Esophagus muscularis mucosa (tissue), 4 donors: Measurements from ENCODE around the gene PRKD1. TPM values are rescaled to one million over a fixed set of nuclear protein-coding genes. Genes with fewer than 3 reads are reported as not detected.

ENCODE experiments used
- DNase-seq: peaks from one replicate; pipeline ENCODE4 v3.0.0-alpha.2; 2017; ENCODE audit errors: extremely low spot score
- H3K27ac ChIP-seq, 4 donors: fragments of 200-600 bp; sonication (generic); replicated peaks in 1 of 4; 1 replicate in 3 of 4; 2 replicates in 1 of 4; pipeline ENCODE4 v1.5.1; 2016 to 2019; ENCODE audit warnings: mild to moderate bottlenecking in 1 of 4
- H3K27me3 ChIP-seq, 4 donors: fragments of 200-600 bp; sonication (generic); one replicate each; pipeline versions ENCODE4 v1.5.1 to v1.6.0; 2016 to 2019
- H3K36me3 ChIP-seq, 4 donors: fragments of 200-600 bp; sonication (generic); one replicate each; pipeline ENCODE4 v1.5.1; 2016 to 2019
- H3K4me1 ChIP-seq, 4 donors: fragments of 200-600 bp; sonication (generic); one replicate each; pipeline ENCODE4 v1.5.1; 2016 to 2019
- H3K4me3 ChIP-seq, 4 donors: fragments of 200-600 bp; sonication (generic); 1 replicate in 2 of 4; 2 replicates in 2 of 4; pipeline ENCODE4 v1.5.1; 2016 to 2019; ENCODE audit warnings: mild to moderate bottlenecking in 4 of 4, moderate library complexity in 1 of 4
- H3K9me3 ChIP-seq, 4 donors: fragments of 200-600 bp; sonication (generic); 1 replicate in 3 of 4; 2 replicates in 1 of 4; pipeline ENCODE4 v1.5.1; 2016 to 2019
- CTCF ChIP-seq, 3 experiments: fragments of 200-600 bp in 2 of 3; fragments of 450-650 bp in 1 of 3; sonication (generic) in 2 of 3; IDR thresholded peaks; one replicate each; pipeline ENCODE4 v1.5.1; 2017 to 2019; ENCODE audit warnings: antibody characterized with exemption in 3 of 3, mild to moderate bottlenecking in 2 of 3, moderate library complexity in 1 of 3
- EP300 ChIP-seq: sonication (generic); formaldehyde crosslinking; IDR thresholded peaks from one replicate; pipeline ENCODE4 v1.6.1; 2017; ENCODE audit warnings: antibody characterized with exemption
- POLR2A ChIP-seq: fragments of 450-650 bp; IDR thresholded peaks from one replicate; pipeline ENCODE4 v1.6.1; 2017; ENCODE audit warnings: antibody characterized with exemption, moderate library complexity, mild to moderate bottlenecking, low read depth
- POLR2AphosphoS5 ChIP-seq, 2 donors: sonication (generic); formaldehyde crosslinking; IDR thresholded peaks; one replicate each; pipeline ENCODE4 v1.6.1; 2017; ENCODE audit warnings: antibody characterized with exemption in 2 of 2
- WGBS: methylation state at CpG from one replicate; pipeline ENCODE4 v1.1.5; 2018; 5-methylcytosine and 5-hydroxymethylcytosine counted together
- intact Hi-C: fragments of 100-400 bp; cut with DNase I; formaldehyde crosslinking; loops from one replicate; pipeline ENCODE4 v1.15.1; 2023
- small RNA-seq, 3 donors: library from RNA; depleted of rRNA; stranded (forward); fragments of <200 nt; gene quantifications; one replicate each; pipeline ENCODE3, GENCODE V24; 2016
- total RNA-seq, 4 donors: library from RNA; depleted of rRNA; stranded (reverse); fragments of >200 nt; gene quantifications; one replicate each; pipeline versions ENCODE4 v1.1.0 to v1.2.1, GENCODE V29; 2016

The PRKD1 gene
- total RNA-seq, 4 donors from 2014 or later, result 10.4 to 18.7 (median 14.0) TPM

DNA sequence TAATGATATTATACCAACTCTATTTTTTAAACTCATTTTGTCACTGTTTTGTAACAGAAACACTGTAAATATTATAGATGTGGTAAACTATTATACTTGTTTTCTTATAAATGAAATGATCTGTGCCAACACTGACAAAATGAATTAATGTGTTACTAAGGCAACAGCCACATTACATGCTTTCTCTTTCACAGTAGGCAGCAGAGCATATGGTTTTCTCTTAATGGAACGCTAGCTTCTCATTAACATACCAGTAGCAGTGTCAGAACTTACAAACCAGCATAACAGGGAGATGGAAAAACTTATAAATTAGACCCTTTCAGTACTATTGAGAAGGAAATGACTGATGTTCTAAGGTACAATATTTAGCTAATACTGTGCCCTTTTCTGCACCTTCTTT, 398.8 kb downstream of the PRKD1 start:
- no peak for DNase-seq
- H3K4me1 ChIP-seq, result no peaks in the 10 kb centered on the region
- WGBS, result 42% methylated on average over 1 of the region's 1 CpG
- no peaks in the 10 kb centered on the region for H3K9me3 ChIP-seq
- H3K36me3 ChIP-seq, result no peaks in the 10 kb centered on the region
- intact Hi-C loops, result no loop called here
- no peaks in the 10 kb centered on the region for H3K27me3 ChIP-seq
- no peak overlapping the region for H3K27ac ChIP-seq
- no peak overlapping the region for H3K4me3 ChIP-seq
- TF ChIP-seq POLR2A, result no peak
- no peak for TF ChIP-seq CTCF (IDR thresholded peaks at IDR 0.05)
- no peak for TF ChIP-seq POLR2AphosphoS5 (IDR thresholded peaks at IDR 0.05)
- no peak for TF ChIP-seq EP300

DNA sequence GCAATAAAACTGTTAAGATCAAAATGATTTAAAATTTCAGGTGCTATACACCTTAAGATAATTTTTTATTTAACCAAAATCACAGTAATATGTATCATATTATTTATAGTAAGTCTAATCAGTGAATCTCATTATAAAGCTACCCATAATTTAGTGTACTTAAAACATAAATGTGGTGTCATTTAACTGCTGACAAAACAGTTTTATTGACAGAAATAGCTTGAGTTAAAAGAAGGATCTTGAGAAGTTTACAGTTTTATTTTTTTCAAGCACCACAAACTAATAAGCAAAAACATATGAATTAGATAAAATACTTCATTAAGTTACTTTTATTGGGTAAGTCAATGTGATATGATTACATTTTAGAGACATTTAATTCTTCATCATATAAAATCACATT, 400.4 kb downstream of the PRKD1 start:
- Histone ChIP-seq H3K36me3 (no peaks in the 10 kb centered on the region), H3K27ac (no peak overlapping the region), H3K4me3 (no peak overlapping the region), H3K4me1 (no peaks in the 10 kb centered on the region), H3K9me3 (no peaks in the 10 kb centered on the region), H3K27me3 (no peaks in the 10 kb centered on the region)
- intact Hi-C loops, result no loop called here
- no peak for TF ChIP-seq POLR2A
- TF ChIP-seq POLR2AphosphoS5 (IDR thresholded peaks at IDR 0.05), result no peak
- TF ChIP-seq EP300, result no peak
- no peak for TF ChIP-seq CTCF (IDR thresholded peaks at IDR 0.05)
- no peak for DNase-seq

Small RNA genes lying within 50 kb of the gene (small RNA-seq; reads per million reads assigned to genes)
- gene RNU6-1234P, result 0 reads per million in 3 donors
